HG03558 (cell line): ENCODE data around the gene HPDL.

Source experiments
- ATAC-seq: cut with Tn5 transposase; IDR thresholded peaks from one replicate; pipeline ENCODE4 v1.9.1; 2021; ENCODE audit warnings: moderate number of reproducible peaks; ENCODE audit not compliant: unreplicated experiment; ENCODE audit errors: extremely low read depth

Gene HPDL

GRCh38 chr1:45321444-45321843 is 5.3 kb upstream of the HPDL start:
- no peak for ATAC-seq

- no peak for ATAC-seq
Measured at GRCh38 chr1:45322486-45323040, 4.1 kb upstream of the HPDL start.

GRCh38 chr1:45325851-45326506 is 716 bp upstream of the HPDL start:
- no peak for ATAC-seq

GRCh38 chr1:45327644-45328515 is 1.2 kb downstream of the HPDL start:
- ATAC-seq, result no peak

- ATAC-seq, result no peak
Measured at GRCh38 chr1:45328680-45329079, 2.0 kb downstream of the HPDL start.

- ATAC-seq, result no peak
Measured at GRCh38 chr1:45329445-45329844, 2.8 kb downstream of the HPDL start.

- no peak for ATAC-seq
Measured at GRCh38 chr1:45331436-45332345, 5.0 kb downstream of the HPDL start.

GRCh38 chr1:45332346-45332720 is 5.6 kb downstream of the HPDL start:
- ATAC-seq, result no peak

- ATAC-seq, result no peak
Measured at GRCh38 chr1:45334308-45335245, 7.9 kb downstream of the HPDL start.

GRCh38 chr1:45335855-45336324 is 9.2 kb downstream of the HPDL start:
- ATAC-seq, result no peak

- ATAC-seq, result no peak
Measured at GRCh38 chr1:45337630-45338325, 11.1 kb downstream of the HPDL start.

GRCh38 chr1:45339789-45340558 is 13.3 kb downstream of the HPDL start, which contains the start of the genes MUTYH and TOE1:
TSS of gene MUTYH (minus strand) at chr1:45340440. CDS start at chr1:45334505, 5,935 bp downstream.
TSS of gene TOE1 (plus strand) at chr1:45340170. CDS start at chr1:45340253, 83 bp downstream.
- peak; percentile 40 for ATAC-seq

GRCh38 chr1:45340816-45341466 is 14.2 kb downstream of the HPDL start:
- ATAC-seq, result no peak

GRCh38 chr1:45344499-45344898 is 17.8 kb downstream of the HPDL start:
- no peak for ATAC-seq

GRCh38 chr1:45345014-45345413 is 18.3 kb downstream of the HPDL start:
- ATAC-seq, result no peak

GRCh38 chr1:45346473-45346872 is 19.8 kb downstream of the HPDL start:
- ATAC-seq, result no peak

GRCh38 chr1:45348020-45348419 is 21.3 kb downstream of the HPDL start:
- no peak for ATAC-seq
